Measurements from ENCODE around the gene IGDCC3. TPM values are rescaled to one million over a fixed set of nuclear protein-coding genes. Genes with fewer than 3 reads are reported as not detected.
A peak's percentile ranks its signal among the peaks of the same experiment; 100 is the strongest.

The IGDCC3 gene
- total RNA-seq, 1 donor from 2014 or later: 0.27 TPM

DNA sequence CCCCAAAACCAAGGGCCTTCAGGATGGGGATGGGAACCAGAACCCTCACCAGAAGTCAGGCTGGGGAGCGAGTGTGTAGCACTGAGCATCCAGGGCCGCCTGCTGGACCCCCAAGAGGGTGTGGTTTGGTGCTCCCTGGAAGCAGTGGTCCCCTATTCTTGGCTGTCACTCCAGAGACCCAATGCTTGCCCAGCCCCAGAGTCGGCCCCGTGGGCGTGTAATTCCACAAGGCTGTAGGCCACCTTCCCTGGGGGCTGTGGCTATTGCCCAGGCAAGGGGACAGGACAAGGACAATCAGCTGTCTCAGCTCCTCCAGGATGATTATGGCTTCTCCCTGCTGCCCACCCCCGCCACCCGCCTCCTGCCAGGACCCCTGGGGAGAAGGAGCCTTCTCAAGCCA, 14.5 kb downstream of the IGDCC3 start:
- TF ChIP-seq, protein P1, sequence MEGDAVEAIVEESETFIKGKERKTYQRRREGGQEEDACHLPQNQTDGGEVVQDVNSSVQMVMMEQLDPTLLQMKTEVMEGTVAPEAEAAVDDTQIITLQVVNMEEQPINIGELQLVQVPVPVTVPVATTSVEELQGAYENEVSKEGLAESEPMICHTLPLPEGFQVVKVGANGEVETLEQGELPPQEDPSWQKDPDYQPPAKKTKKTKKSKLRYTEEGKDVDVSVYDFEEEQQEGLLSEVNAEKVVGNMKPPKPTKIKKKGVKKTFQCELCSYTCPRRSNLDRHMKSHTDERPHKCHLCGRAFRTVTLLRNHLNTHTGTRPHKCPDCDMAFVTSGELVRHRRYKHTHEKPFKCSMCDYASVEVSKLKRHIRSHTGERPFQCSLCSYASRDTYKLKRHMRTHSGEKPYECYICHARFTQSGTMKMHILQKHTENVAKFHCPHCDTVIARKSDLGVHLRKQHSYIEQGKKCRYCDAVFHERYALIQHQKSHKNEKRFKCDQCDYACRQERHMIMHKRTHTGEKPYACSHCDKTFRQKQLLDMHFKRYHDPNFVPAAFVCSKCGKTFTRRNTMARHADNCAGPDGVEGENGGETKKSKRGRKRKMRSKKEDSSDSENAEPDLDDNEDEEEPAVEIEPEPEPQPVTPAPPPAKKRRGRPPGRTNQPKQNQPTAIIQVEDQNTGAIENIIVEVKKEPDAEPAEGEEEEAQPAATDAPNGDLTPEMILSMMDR (IDR thresholded peaks at IDR 0.05): no peak
- Mint-ChIP-seq H3K36me3 (ENCODE audit: low read depth) (no peaks in the 10 kb centered on the region), H3K27me3 (ENCODE audit: low read depth) (no peaks in the 10 kb centered on the region), H3K9me3 (ENCODE audit: low read depth) (no peaks in the 10 kb centered on the region), H3K27ac (ENCODE audit: unreplicated experiment) (no peak overlapping the region), H3K4me3 (ENCODE audit: unreplicated experiment) (no peak overlapping the region), H3K4me1 (ENCODE audit: low read depth) (no peaks in the 10 kb centered on the region)
- DNase-seq (ENCODE audit: low spot score): no peak

DNA sequence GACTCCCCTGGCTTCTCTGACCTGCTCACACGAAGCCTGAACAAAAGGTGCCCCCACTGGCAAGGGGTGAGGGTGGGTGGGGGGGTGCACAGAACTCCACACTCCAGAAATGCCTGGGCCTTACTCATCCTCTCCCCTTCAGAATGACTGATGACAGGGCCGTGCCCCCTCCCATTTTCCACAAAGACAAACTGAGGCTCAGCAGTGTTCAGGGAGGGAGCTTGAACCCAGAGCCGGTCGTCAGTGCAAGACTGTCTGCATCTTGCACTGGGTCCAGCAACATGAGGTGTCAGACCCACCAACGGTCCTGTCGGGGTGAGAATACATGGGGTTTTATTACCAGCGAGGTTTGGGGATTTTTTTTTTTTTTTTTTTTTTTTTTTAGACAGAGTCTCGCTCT, 15.3 kb downstream of the IGDCC3 start:
- Mint-ChIP-seq H3K36me3 (ENCODE audit: low read depth) (no peaks in the 10 kb centered on the region), H3K27ac (ENCODE audit: unreplicated experiment) (no peak overlapping the region), H3K27me3 (ENCODE audit: low read depth) (peaks cover 3% of the 10 kb centered on the region), H3K4me3 (ENCODE audit: unreplicated experiment) (no peak overlapping the region), H3K9me3 (ENCODE audit: low read depth) (no peaks in the 10 kb centered on the region), H3K4me1 (ENCODE audit: low read depth) (no peaks in the 10 kb centered on the region)
- TF ChIP-seq, protein P1 (IDR thresholded peaks at IDR 0.05): no peak
- no peak for DNase-seq (ENCODE audit: low spot score)

DNA sequence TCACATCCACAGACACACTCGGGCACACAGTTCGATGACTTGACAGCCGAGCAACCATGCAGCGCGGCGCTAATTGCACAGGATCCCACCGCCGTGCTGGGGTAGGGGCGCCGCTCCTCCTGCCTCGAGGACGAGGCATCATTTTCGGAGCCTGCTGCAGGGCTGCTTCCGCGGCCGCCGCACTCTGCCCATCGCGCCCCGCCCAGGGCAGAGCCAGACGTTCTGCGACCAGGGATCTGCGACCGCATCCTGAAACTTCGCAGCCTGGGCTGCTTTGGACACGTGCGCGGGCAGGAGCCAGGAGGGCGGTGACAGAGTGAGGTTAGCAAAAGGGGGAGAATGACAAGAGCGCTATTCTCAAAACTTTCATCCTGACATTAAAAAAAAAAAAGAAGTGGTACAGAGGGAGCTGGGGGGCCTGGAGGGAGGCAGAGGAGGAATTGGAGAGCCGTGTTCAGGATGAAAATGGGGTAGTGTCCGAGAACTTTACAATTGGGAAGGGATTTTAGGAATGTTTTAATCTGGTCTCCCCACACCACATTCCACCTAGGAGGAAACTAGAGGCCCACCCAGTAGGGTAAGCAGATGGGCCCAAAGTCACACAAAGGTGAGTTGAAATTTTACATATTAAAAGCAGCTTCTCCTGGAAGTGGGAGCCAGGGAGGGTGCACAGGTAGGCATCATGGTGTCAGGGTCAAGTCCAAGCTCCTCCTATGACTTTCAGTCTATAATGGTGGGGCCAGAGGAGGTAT, 15.9 kb downstream of the IGDCC3 start:
- Mint-ChIP-seq H3K27ac (ENCODE audit: unreplicated experiment) (no peak overlapping the region), H3K4me1 (ENCODE audit: low read depth) (no peaks in the 10 kb centered on the region), H3K4me3 (ENCODE audit: unreplicated experiment) (no peak overlapping the region), H3K27me3 (ENCODE audit: low read depth) (peaks cover 3% of the 10 kb centered on the region), H3K9me3 (ENCODE audit: low read depth) (no peaks in the 10 kb centered on the region), H3K36me3 (ENCODE audit: low read depth) (no peaks in the 10 kb centered on the region)
- TF ChIP-seq, protein P1 (IDR thresholded peaks at IDR 0.05): no peak
- DNase-seq (ENCODE audit: low spot score): no peak

DNA sequence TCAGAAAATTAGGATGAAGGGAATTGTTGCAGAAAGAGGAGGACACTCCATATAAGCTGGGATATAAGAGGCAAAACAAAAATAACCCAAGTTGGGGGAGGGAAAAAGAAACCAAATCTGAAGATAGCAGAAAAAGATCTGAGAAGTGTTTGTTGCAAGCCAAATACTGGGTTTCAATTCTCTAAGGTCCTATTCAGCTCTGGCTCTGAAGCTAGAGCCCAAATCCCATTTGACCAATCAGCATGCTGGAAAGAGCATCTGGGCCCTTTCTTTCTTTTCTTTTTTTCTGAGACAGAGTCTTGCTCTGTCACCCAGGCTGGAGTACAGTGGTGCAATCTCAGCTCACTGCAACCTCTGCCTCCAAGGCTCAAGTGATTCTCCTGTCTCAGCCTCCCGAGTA, 17.3 kb downstream of the IGDCC3 start:
- Mint-ChIP-seq H3K4me1 (ENCODE audit: low read depth) (peaks cover 5% of the 10 kb centered on the region), H3K27me3 (ENCODE audit: low read depth) (peaks cover 8% of the 10 kb centered on the region), H3K4me3 (ENCODE audit: unreplicated experiment) (no peak overlapping the region), H3K27ac (ENCODE audit: unreplicated experiment) (no peak overlapping the region), H3K9me3 (ENCODE audit: low read depth) (no peaks in the 10 kb centered on the region), H3K36me3 (ENCODE audit: low read depth) (peaks cover 3% of the 10 kb centered on the region)
- TF ChIP-seq, protein P1 (IDR thresholded peaks at IDR 0.05): no peak
- no peak for DNase-seq (ENCODE audit: low spot score)

DNA sequence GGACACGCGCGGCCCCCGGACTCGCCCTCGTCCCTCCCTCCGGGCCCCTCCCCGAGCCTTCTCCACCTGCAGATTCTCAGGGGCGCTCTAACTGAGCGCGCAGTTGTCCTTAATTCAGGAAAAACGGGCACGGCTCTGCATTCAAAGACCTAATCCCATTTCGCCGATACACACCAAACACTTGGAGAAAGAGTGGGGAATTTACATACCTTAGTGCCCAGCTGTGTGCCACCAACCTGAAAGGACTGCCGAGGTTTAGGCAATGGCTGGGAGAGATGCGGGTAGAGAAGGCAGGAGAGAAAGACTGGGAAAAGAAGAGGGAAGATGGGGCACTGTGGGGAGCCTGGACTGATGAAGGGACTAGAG, 21.8 kb downstream of the IGDCC3 start:
- H3K36me3 Mint-ChIP-seq (ENCODE audit: low read depth): peaks cover 3% of the 10 kb centered on the region
- TF ChIP-seq, protein P1 (IDR thresholded peaks at IDR 0.05): no peak
- H3K4me1 Mint-ChIP-seq (ENCODE audit: low read depth): peaks cover 5% of the 10 kb centered on the region
- H3K27me3 Mint-ChIP-seq (ENCODE audit: low read depth): peaks cover 14% of the 10 kb centered on the region
- DNase-seq (ENCODE audit: low spot score): no peak
- no peaks in the 10 kb centered on the region for H3K9me3 Mint-ChIP-seq (ENCODE audit: low read depth)
- H3K27ac Mint-ChIP-seq (ENCODE audit: unreplicated experiment): no peak overlapping the region
- H3K4me3 Mint-ChIP-seq (ENCODE audit: unreplicated experiment): peak overlapping the region; percentile 69

Measured in chondrocyte (in vitro differentiated cells).